ENCODE data around the gene NUCB1.

Gene NUCB1

GRCh38 chr19:48967346-48968178 lies 67.5 kb downstream of the NUCB1 start:
- H3K9ac ChIP-seq, result no peak overlapping the region
- H3K36me3 ChIP-seq (ENCODE audit: control insufficient read depth, insufficient read depth, low read length), result no peaks in the 10 kb centered on the region
- H3K79me2 ChIP-seq, result peaks cover 5% of the 10 kb centered on the region
- no peak overlapping the region for H3K4me3 ChIP-seq (ENCODE audit: low read depth, low read length)
- no peaks in the 10 kb centered on the region for H3K9me3 ChIP-seq (ENCODE audit: control insufficient read depth, low read length)
- H3K27me3 ChIP-seq (ENCODE audit: control insufficient read depth, insufficient read depth, low read length), result no peaks in the 10 kb centered on the region
- peaks cover 29% of the 10 kb centered on the region for H3K4me1 ChIP-seq
- H3K27ac ChIP-seq, result peak overlapping the region; percentile 33
- no peak overlapping the region for H3K4me2 ChIP-seq (ENCODE audit: low read length)
- TF ChIP-seq CTCF (IDR thresholded peaks at IDR 0.05), result no peak
- no peak overlapping the region for H2AFZ ChIP-seq

GRCh38 chr19:48968179-48968661 lies 68.1 kb downstream of the NUCB1 start:
- no peaks in the 10 kb centered on the region for H3K36me3 ChIP-seq (ENCODE audit: control insufficient read depth, insufficient read depth, low read length)

GRCh38 chr19:48968813-48969218 lies 68.7 kb downstream of the NUCB1 start:
- H3K9me3 ChIP-seq (ENCODE audit: control insufficient read depth, low read length), result no peaks in the 10 kb centered on the region
- peaks cover 24% of the 10 kb centered on the region for H3K4me1 ChIP-seq
- H3K9ac ChIP-seq, result no peak overlapping the region
- H2AFZ ChIP-seq, result no peak overlapping the region
- no peak overlapping the region for H3K27ac ChIP-seq
- no peak overlapping the region for H3K4me2 ChIP-seq (ENCODE audit: low read length)
- H3K36me3 ChIP-seq (ENCODE audit: control insufficient read depth, insufficient read depth, low read length), result no peaks in the 10 kb centered on the region
- peaks cover 5% of the 10 kb centered on the region for H3K79me2 ChIP-seq
- H3K27me3 ChIP-seq (ENCODE audit: control insufficient read depth, insufficient read depth, low read length), result no peaks in the 10 kb centered on the region
- H3K4me3 ChIP-seq (ENCODE audit: low read depth, low read length), result no peak overlapping the region
- no peak for TF ChIP-seq CTCF (IDR thresholded peaks at IDR 0.05)

More at GRCh38 chr19:48968179-48968661, 68.1 kb downstream of the NUCB1 start:
- Histone ChIP-seq H3K27me3 (ENCODE audit: control insufficient read depth, insufficient read depth, low read length) (no peaks in the 10 kb centered on the region), H3K27ac (peak overlapping the region; percentile 33), H2AFZ (no peak overlapping the region), H3K4me1 (peaks cover 28% of the 10 kb centered on the region), H3K4me2 (ENCODE audit: low read length) (no peak overlapping the region), H3K4me3 (ENCODE audit: low read depth, low read length) (no peak overlapping the region), H3K9me3 (ENCODE audit: control insufficient read depth, low read length) (no peaks in the 10 kb centered on the region), H3K9ac (no peak overlapping the region), H3K79me2 (peaks cover 5% of the 10 kb centered on the region)
- no peak for TF ChIP-seq CTCF (IDR thresholded peaks at IDR 0.05)

- Histone ChIP-seq H3K4me2 (ENCODE audit: low read length) (no peak overlapping the region), H3K4me3 (ENCODE audit: low read depth, low read length) (no peak overlapping the region), H3K79me2 (peaks cover 5% of the 10 kb centered on the region), H3K27me3 (ENCODE audit: control insufficient read depth, insufficient read depth, low read length) (no peaks in the 10 kb centered on the region), H3K36me3 (ENCODE audit: control insufficient read depth, insufficient read depth, low read length) (no peaks in the 10 kb centered on the region), H3K27ac (no peak overlapping the region), H3K4me1 (peaks cover 17% of the 10 kb centered on the region), H3K9ac (no peak overlapping the region), H2AFZ (no peak overlapping the region), H3K9me3 (ENCODE audit: control insufficient read depth, low read length) (no peaks in the 10 kb centered on the region)
- no peak for TF ChIP-seq CTCF (IDR thresholded peaks at IDR 0.05)
Observed at GRCh38 chr19:48969276-48970138, 69.4 kb downstream of the NUCB1 start.
